Activated naive CD8-positive, alpha-beta T cell treated with anti-CD3 and anti-CD28 coated beads, Interleukin-2, amount 50 U/mL, for 24 hours (primary cell): ENCODE results near the gene AKNA.

ENCODE experiments used
- ATAC-seq: fragments of 150-1000 bp; cut with Tn5 transposase; one replicate; pipeline ENCODE4 v1.10.0; 2021
- DNase-seq: peaks from one replicate; pipeline ENCODE4 v3.0.0; 2021
- H3K27ac Mint-ChIP-seq: one replicate; pipeline ENCODE4 v1.8.0; 2021; ENCODE audit warnings: mild to moderate bottlenecking, mixed read lengths
- H3K27me3 Mint-ChIP-seq: one replicate; pipeline ENCODE4 v1.8.0; 2021; ENCODE audit warnings: mixed read lengths
- H3K36me3 Mint-ChIP-seq: one replicate; pipeline ENCODE4 v1.8.0; 2021; ENCODE audit warnings: low read depth, mixed read lengths
- H3K4me1 Mint-ChIP-seq: one replicate; pipeline ENCODE4 v1.8.0; 2021; ENCODE audit warnings: mixed read lengths
- H3K4me3 Mint-ChIP-seq: one replicate; pipeline ENCODE4 v1.8.0; 2021; ENCODE audit warnings: mild to moderate bottlenecking, moderate library complexity, mixed read lengths
- H3K9me3 Mint-ChIP-seq: one replicate; pipeline ENCODE4 v1.8.0; 2021; ENCODE audit warnings: mixed read lengths

Gene AKNA

DNA sequence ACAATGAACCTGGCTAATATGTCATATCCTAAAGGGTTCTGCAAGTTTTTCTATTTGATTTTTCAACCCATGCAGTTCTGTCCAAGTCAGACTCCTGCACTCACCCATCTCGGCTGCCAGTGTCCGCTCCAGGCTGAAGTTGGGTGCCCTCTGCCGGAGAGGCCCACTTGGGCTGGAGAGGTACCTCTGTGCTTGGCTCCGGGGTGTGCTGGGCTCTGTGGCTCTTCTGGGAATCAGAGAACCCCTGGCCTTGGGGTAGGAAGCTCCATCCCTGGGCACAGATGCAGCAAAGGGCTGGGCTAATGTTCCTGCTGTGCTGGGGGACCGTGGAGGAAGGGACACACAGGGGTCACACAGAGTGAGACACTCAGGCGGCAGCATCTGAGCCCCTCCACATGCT is 32.0 kb downstream of the AKNA start:
- no peak overlapping the region for H3K27ac Mint-ChIP-seq
- ATAC-seq (no peak), DNase-seq (no peak)
- no peaks in the 10 kb centered on the region for H3K9me3 Mint-ChIP-seq
- peaks cover 63% of the 10 kb centered on the region for H3K36me3 Mint-ChIP-seq
- H3K27me3 Mint-ChIP-seq: no peaks in the 10 kb centered on the region
- H3K4me3 Mint-ChIP-seq: no peak overlapping the region
- H3K4me1 Mint-ChIP-seq: peaks cover 49% of the 10 kb centered on the region

- H3K4me1 Mint-ChIP-seq: peaks cover 71% of the 10 kb centered on the region
- ATAC-seq: no peak
- no peak overlapping the region for H3K4me3 Mint-ChIP-seq
- no peaks in the 10 kb centered on the region for H3K27me3 Mint-ChIP-seq
- H3K9me3 Mint-ChIP-seq: no peaks in the 10 kb centered on the region
- no peak for DNase-seq
- peak overlapping the region; percentile 19 for H3K27ac Mint-ChIP-seq
- peaks cover 66% of the 10 kb centered on the region for H3K36me3 Mint-ChIP-seq
Measured at GRCh38 chr9:114351932-114352331, 35.9 kb downstream of the AKNA start.

DNA sequence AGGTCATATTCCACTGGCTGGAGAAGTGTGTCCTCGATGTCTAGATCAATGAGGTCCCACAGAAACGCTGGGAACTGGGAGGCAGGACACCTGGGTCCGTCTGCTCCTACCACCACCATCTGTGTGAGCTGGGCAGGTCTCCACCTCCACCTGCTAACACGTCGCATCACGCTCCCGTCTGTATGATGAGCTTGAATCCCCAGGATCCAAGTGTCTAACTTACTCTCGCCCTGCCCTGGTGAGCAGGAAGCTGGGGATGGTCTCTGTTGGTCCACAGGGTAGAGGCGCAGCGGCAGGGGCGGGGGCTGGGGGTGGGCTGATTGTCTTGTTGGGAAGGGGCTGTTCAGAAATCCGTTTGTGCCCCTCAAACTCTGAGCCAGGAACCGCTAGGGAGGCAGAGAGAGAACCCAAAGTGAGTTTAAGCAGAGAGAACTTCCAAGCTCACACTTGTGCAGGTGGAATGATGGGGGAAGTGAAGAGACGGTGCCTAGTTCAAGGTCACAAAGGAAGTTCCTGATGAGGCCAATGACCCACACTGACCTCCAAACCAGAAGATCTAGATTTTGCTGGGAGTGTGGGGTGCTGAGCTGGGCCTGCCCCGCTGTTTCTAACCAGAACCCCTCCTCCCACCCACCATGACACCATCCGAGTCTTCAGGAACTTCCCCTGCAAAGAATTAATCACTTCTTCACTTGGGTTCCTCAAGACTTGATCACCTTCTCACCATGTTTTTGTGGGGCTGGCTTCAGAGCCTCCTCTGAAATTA is 37.0 kb downstream of the AKNA start:
- ATAC-seq: no peak
- no peak overlapping the region for H3K4me3 Mint-ChIP-seq
- peak overlapping the region; percentile 93 for H3K27ac Mint-ChIP-seq
- no peak for DNase-seq
- peaks cover 71% of the 10 kb centered on the region for H3K36me3 Mint-ChIP-seq
- H3K9me3 Mint-ChIP-seq: no peaks in the 10 kb centered on the region
- peaks cover 77% of the 10 kb centered on the region for H3K4me1 Mint-ChIP-seq
- H3K27me3 Mint-ChIP-seq: no peaks in the 10 kb centered on the region

DNA sequence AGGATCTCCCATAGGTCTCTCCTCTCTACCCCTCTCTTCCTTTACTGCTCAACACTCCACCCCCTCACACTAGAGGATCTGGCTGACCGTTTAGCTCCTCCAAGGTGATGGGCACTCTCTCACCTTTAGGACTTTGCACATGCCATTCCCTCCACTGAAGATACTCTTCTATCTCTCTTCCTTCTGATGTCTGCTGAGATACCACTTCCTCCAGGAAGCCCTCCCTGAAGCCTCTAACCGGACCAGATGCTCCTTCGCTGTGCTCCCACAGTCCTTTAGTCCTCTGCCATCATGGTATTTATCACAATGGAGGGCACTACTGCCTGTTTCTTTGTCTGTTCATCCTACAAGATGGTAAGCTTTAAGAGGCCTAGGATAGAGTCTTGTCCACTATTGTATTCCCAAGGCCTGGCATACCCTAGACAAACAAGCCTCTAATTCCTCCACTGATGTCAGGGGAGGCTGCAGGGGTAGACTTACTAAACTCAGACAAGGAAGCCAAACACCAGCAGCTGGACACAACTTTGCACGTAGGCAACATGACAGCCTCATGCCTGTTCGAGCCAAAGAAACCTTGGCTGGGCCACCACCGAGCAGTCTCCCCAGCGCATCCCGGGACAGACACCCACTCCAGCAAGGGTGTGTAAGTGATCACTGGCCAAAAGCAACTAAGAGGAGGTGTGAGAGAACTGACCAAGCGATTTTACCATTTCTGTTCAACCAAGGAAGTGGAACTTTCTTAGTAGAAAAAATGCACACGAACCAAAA is 37.9 kb downstream of the AKNA start:
- H3K27me3 Mint-ChIP-seq: no peaks in the 10 kb centered on the region
- ATAC-seq: no peak
- H3K4me3 Mint-ChIP-seq: peak overlapping the region; percentile 55
- no peaks in the 10 kb centered on the region for H3K9me3 Mint-ChIP-seq
- DNase-seq: no peak
- H3K4me1 Mint-ChIP-seq: peaks cover 79% of the 10 kb centered on the region
- peaks cover 74% of the 10 kb centered on the region for H3K36me3 Mint-ChIP-seq
- peak overlapping the region; percentile 93 for H3K27ac Mint-ChIP-seq

DNA sequence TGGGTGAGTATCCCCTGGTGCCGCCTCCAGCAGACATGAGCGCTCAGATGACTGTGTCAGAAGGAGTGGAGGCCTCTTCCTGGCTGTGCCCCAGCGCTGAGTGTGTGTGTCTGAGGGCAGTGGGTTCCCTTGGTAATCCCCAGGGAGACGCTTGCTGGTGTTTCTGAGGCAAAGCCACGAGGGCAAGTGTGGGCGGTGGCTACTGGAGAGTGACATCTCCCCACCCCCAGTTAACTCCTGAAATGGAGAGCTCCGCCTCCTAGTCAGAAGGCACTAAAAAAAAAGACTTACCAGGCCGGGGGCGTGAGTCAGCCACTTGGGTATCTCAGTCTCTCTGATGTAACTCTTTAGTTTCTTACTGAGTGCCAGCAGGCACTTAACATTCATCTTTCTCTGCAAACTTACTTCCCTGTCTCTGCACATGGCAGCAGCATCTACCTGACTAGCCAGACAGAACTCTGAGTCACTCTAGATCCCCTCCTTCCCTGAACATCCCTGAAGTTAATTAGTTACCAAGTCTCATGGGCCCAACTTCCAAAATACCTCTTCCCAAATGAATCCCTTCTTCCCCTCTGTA is 38.8 kb downstream of the AKNA start:
- H3K27ac Mint-ChIP-seq: peak overlapping the region; percentile 93
- no peaks in the 10 kb centered on the region for H3K9me3 Mint-ChIP-seq
- peak; percentile 93 for DNase-seq
- H3K27me3 Mint-ChIP-seq: no peaks in the 10 kb centered on the region
- ATAC-seq: peak; percentile 96
- peak overlapping the region; percentile 55 for H3K4me3 Mint-ChIP-seq
- peaks cover 76% of the 10 kb centered on the region for H3K4me1 Mint-ChIP-seq
- peaks cover 78% of the 10 kb centered on the region for H3K36me3 Mint-ChIP-seq

- DNase-seq (no peak), ATAC-seq (no peak)
- Mint-ChIP-seq H3K4me1 (peaks cover 72% of the 10 kb centered on the region), H3K27me3 (no peaks in the 10 kb centered on the region), H3K9me3 (no peaks in the 10 kb centered on the region), H3K36me3 (peaks cover 80% of the 10 kb centered on the region), H3K27ac (peak overlapping the region; percentile 93), H3K4me3 (peak overlapping the region; percentile 55)
Measured at GRCh38 chr9:114348261-114348905, 39.4 kb downstream of the AKNA start.

DNA sequence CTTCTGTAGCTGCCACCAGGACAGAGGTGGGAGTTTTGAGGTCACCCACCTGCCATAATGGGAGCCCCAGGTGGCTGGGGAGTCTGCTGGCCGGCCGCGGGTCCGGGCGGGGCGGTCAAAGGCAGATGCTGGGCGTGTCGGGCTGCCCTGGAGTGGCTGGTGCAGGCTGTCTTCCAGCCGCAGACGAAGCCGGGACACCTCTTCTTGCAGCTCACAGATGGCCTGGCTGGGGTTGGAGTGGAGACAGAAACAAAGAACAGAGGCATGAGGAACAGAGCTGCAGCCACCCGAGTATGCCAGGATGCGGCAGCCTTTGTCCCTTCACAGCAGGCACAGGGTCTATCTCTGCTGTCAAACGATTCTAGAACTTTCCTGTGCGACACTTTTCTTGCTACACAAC is 40.1 kb downstream of the AKNA start:
- H3K4me1 Mint-ChIP-seq: peaks cover 65% of the 10 kb centered on the region
- ATAC-seq: no peak
- no peaks in the 10 kb centered on the region for H3K9me3 Mint-ChIP-seq
- H3K36me3 Mint-ChIP-seq: peaks cover 80% of the 10 kb centered on the region
- DNase-seq: no peak
- no peak overlapping the region for H3K4me3 Mint-ChIP-seq
- H3K27me3 Mint-ChIP-seq: no peaks in the 10 kb centered on the region
- H3K27ac Mint-ChIP-seq: peak overlapping the region; percentile 93

DNA sequence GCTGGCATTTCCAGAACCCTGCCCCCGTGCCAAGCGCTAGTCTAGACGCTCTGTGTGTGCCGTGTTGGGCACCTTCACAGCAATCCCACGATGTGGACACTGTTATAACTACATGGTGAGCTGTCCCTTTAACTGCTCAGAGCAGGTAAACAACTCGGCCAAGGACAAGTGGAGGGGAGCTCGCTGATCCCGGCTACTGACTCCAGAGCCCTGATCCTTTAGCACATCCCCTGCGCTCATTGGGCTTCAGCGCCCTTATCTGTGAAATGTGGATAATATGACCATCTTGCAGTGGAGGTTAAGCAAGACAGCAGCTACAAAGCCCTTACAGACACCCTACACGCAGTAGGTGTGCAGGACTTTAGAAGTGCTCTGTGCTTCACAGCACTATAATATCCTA is 41.6 kb downstream of the AKNA start:
- DNase-seq: no peak

GRCh38 chr9:114345493-114346065 is 42.2 kb downstream of the AKNA start:
- Mint-ChIP-seq H3K9me3 (no peaks in the 10 kb centered on the region), H3K27ac (peak overlapping the region; percentile 86), H3K36me3 (peaks cover 83% of the 10 kb centered on the region), H3K4me1 (peaks cover 48% of the 10 kb centered on the region), H3K27me3 (no peaks in the 10 kb centered on the region), H3K4me3 (no peak overlapping the region)
- DNase-seq (no peak), ATAC-seq (no peak)

More for the DNA sequence above, 41.6 kb downstream of the AKNA start:
- Mint-ChIP-seq H3K4me3 (no peak overlapping the region), H3K4me1 (peaks cover 53% of the 10 kb centered on the region), H3K27me3 (no peaks in the 10 kb centered on the region), H3K36me3 (peaks cover 83% of the 10 kb centered on the region), H3K9me3 (no peaks in the 10 kb centered on the region), H3K27ac (peak overlapping the region; percentile 86)
- no peak for ATAC-seq

GRCh38 chr9:114344692-114345091 is 43.1 kb downstream of the AKNA start:
- Mint-ChIP-seq H3K36me3 (peaks cover 81% of the 10 kb centered on the region), H3K27me3 (no peaks in the 10 kb centered on the region), H3K27ac (peak overlapping the region; percentile 57), H3K4me3 (no peak overlapping the region), H3K9me3 (no peaks in the 10 kb centered on the region), H3K4me1 (peaks cover 43% of the 10 kb centered on the region)
- ATAC-seq (no peak), DNase-seq (no peak)

DNA sequence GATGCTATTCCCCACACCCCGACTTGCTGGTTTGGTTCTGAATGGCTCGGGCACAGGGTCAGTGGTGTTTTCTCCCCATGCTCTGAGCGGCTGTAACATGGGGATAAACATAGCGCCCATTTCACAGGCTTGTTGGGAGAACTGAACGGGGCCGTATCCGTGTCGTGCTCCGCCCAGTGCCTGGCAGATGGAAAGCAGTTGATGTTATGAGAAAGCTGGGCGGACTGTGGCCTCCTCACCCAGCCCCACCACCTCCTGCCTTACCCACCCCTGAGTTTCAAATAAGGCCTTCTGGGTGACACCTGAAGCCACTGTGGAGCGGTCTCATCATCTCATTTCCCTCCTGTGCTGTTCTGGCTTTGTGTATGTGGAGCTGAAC is 43.6 kb downstream of the AKNA start:
- Mint-ChIP-seq H3K4me3 (no peak overlapping the region), H3K36me3 (peaks cover 76% of the 10 kb centered on the region), H3K27me3 (no peaks in the 10 kb centered on the region), H3K9me3 (no peaks in the 10 kb centered on the region), H3K4me1 (peaks cover 42% of the 10 kb centered on the region), H3K27ac (peak overlapping the region; percentile 57)
- ATAC-seq (no peak), DNase-seq (no peak)

GRCh38 chr9:114343471-114344187 is 44.2 kb downstream of the AKNA start:
- peaks cover 78% of the 10 kb centered on the region for H3K36me3 Mint-ChIP-seq
- H3K27ac Mint-ChIP-seq: peak overlapping the region; percentile 35
- H3K4me3 Mint-ChIP-seq: no peak overlapping the region
- H3K4me1 Mint-ChIP-seq: peaks cover 41% of the 10 kb centered on the region
- no peaks in the 10 kb centered on the region for H3K9me3 Mint-ChIP-seq
- no peak for DNase-seq
- H3K27me3 Mint-ChIP-seq: no peaks in the 10 kb centered on the region
- ATAC-seq: no peak

DNA sequence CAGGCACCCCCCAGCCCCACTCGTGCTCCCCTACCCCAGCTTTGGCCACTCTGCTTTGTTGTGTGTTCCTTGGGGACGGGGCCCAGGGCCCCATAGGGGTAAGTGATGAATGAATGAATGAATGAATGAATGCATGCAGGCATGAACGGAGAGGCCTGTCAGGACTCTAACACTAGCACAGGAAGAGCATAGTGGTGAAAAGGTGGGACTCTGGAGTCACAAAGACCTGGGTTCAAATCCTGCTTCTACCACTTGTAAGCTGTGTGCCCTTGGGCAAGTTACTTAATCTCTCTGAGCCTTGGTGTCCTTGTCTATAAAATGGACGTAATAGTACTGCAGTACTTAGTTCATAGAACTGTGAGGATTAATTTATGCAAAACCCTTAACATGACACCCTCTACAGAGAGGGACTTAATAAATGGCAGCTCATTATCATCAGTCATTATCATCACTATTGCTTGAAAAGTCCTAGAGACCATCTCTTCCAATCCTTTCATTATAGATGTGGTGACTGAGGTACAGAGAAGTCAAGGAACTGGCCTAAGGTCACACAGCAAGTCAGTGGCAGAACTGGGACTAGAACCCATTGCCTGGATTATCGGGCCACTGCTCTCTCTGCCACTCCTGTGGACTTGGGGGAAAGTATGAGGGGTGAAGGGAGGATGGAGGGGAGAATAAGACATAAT is 44.9 kb downstream of the AKNA start:
- no peak overlapping the region for H3K4me3 Mint-ChIP-seq
- H3K27ac Mint-ChIP-seq: peak overlapping the region; percentile 23
- peaks cover 34% of the 10 kb centered on the region for H3K4me1 Mint-ChIP-seq
- no peaks in the 10 kb centered on the region for H3K27me3 Mint-ChIP-seq
- DNase-seq (no peak), ATAC-seq (no peak)
- peaks cover 74% of the 10 kb centered on the region for H3K36me3 Mint-ChIP-seq
- no peaks in the 10 kb centered on the region for H3K9me3 Mint-ChIP-seq
